Caki2 (cell line): ENCODE results near the gene TIAL1. TPM values are rescaled to one million over a fixed set of nuclear protein-coding genes. Genes with fewer than 3 reads are reported as not detected.
"Not testable (repeated sequence)": the region's sequence is repeated elsewhere in the genome, so short reads cannot be mapped to it uniquely, and the experiment has no call there.

Experiments used
- DNase-seq: peaks from one replicate; pipeline ENCODE4 v3.0.0-alpha.2; 2015; ENCODE audit warnings: low read depth
- in situ Hi-C: cut with HindIII; loops from 2 replicates; pipeline ENCODE4 v1.10.0; 2016; ENCODE audit warnings: low sequenced_read_pairs, low pct_unique_long_range_greater_than_20kb, mixed read lengths
- total RNA-seq: library from RNA; depleted of rRNA; stranded (reverse); fragments of >200 nt; shearing (Covaris generic); gene quantifications from 2 replicates; pipeline ENCODE4 v1.2.3, GENCODE V29; 2014; ENCODE audit warnings: low replicate concordance

The TIAL1 gene
- total RNA-seq, 1 experiment from 2014 or later: 75.8 TPM

GRCh38 chr10:119567978-119568377, 28.8 kb downstream of the TIAL1 start:
- no peak for DNase-seq
- in situ Hi-C loops: no loop called here

- DNase-seq: no peak
- in situ Hi-C loops: no loop called here
Measured at GRCh38 chr10:119562097-119562496, 34.7 kb downstream of the TIAL1 start.

GRCh38 chr10:119559511-119559910, 37.3 kb downstream of the TIAL1 start:
- DNase-seq, in situ Hi-C loops: not testable (repeated sequence)

GRCh38 chr10:119556081-119556480, 40.7 kb downstream of the TIAL1 start:
- in situ Hi-C loops, DNase-seq: not testable (repeated sequence)

GRCh38 chr10:119555178-119555784, 41.5 kb downstream of the TIAL1 start:
- no peak for DNase-seq
- in situ Hi-C loops: no loop called here

GRCh38 chr10:119550827-119551226, 45.9 kb downstream of the TIAL1 start:
- in situ Hi-C loops: no loop called here
- no peak for DNase-seq

- DNase-seq: no peak
- in situ Hi-C loops: no loop called here
Measured at GRCh38 chr10:119549247-119549999, 47.3 kb downstream of the TIAL1 start.

- DNase-seq: no peak
- in situ Hi-C loops: no loop called here
Measured at GRCh38 chr10:119546009-119546408, 50.8 kb downstream of the TIAL1 start.

- in situ Hi-C loops: no loop called here
- DNase-seq: no peak
Measured at GRCh38 chr10:119545310-119545709, 51.5 kb downstream of the TIAL1 start.

GRCh38 chr10:119543814-119544642, 52.7 kb downstream of the TIAL1 start:
- in situ Hi-C loops: no loop called here

GRCh38 chr10:119542988-119543813, 53.6 kb downstream of the TIAL1 start:
- in situ Hi-C loops: no loop called here
- DNase-seq: peak; percentile 74

More at GRCh38 chr10:119543814-119544642, 52.7 kb downstream of the TIAL1 start:
- DNase-seq: peak; percentile 81

- in situ Hi-C loops: no loop called here
- peak; percentile 79 for DNase-seq
Measured at GRCh38 chr10:119542357-119542987, 54.3 kb downstream of the TIAL1 start, which contains the start of gene RGS10. Gene RGS10 (minus strand): TSS chr10:119542719. CDS start chr10:119542638, 81 bp downstream.

GRCh38 chr10:119541459-119542356, 55.1 kb downstream of the TIAL1 start:
- in situ Hi-C loops: no loop called here
- no peak for DNase-seq

- no peak for DNase-seq
- in situ Hi-C loops: no loop called here
Measured at GRCh38 chr10:119541046-119541445, 55.7 kb downstream of the TIAL1 start.

- in situ Hi-C loops: no loop called here
Measured at GRCh38 chr10:119540038-119540437, 56.7 kb downstream of the TIAL1 start.

GRCh38 chr10:119539359-119539825, 57.4 kb downstream of the TIAL1 start:
- in situ Hi-C loops: no loop called here
- DNase-seq: no peak

More at GRCh38 chr10:119540038-119540437, 56.7 kb downstream of the TIAL1 start:
- DNase-seq: no peak
